ENCODE measurements around the gene EHHADH. TPM values are rescaled to one million over a fixed set of nuclear protein-coding genes. Genes with fewer than 3 reads are reported as not detected.
"Not testable (repeated sequence)": the region's sequence is repeated elsewhere in the genome, so short reads cannot be mapped to it uniquely, and the experiment has no call there.

The EHHADH gene
- total RNA-seq, 4 donors from 2014 or later: 1.4 to 3.4 (median 1.7) TPM

DNA sequence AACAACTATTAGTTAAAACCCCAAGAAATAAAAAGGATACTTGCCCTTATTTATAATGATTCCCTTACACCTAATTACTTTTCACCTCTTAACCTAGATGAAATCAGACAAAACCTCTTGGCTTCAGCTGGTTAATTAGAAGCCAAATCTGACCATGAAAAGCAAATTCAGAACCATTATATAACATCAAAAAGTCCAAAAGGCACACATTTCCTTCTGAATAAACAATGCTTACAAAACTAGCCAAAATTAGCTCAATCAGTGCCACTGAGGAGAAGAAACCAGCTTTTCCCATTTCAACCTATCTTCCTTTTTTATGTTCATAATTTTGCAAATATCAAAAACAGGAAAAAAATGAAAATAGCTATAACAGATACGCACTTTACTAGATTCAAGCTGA lies 3.2 kb downstream of the EHHADH start:
- no peaks in the 10 kb centered on the region for H3K36me3 ChIP-seq
- peaks cover 0 to 4% (median 3%) of the 10 kb centered on the region in 3 donors for H3K27me3 ChIP-seq
- DNase-seq: no peak
- no peak overlapping the region for H3K27ac ChIP-seq
- no peak overlapping the region for H3K4me3 ChIP-seq
- intact Hi-C loops (cut with DNase I; ENCODE audit: low total_unique reads) (no loop called here), in situ Hi-C loops (cut with MboI; ENCODE audit: low sequenced_read_pairs in 4 of 4) (no loop called here)
- TF ChIP-seq POLR2A (IDR thresholded peaks at IDR 0.05): no peak
- TF ChIP-seq, protein P1, sequence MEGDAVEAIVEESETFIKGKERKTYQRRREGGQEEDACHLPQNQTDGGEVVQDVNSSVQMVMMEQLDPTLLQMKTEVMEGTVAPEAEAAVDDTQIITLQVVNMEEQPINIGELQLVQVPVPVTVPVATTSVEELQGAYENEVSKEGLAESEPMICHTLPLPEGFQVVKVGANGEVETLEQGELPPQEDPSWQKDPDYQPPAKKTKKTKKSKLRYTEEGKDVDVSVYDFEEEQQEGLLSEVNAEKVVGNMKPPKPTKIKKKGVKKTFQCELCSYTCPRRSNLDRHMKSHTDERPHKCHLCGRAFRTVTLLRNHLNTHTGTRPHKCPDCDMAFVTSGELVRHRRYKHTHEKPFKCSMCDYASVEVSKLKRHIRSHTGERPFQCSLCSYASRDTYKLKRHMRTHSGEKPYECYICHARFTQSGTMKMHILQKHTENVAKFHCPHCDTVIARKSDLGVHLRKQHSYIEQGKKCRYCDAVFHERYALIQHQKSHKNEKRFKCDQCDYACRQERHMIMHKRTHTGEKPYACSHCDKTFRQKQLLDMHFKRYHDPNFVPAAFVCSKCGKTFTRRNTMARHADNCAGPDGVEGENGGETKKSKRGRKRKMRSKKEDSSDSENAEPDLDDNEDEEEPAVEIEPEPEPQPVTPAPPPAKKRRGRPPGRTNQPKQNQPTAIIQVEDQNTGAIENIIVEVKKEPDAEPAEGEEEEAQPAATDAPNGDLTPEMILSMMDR (IDR thresholded peaks at IDR 0.05 in 4 of 5, conservative IDR thresholded peaks at IDR 0.05 in 1 of 5): no peak
- no peaks in the 10 kb centered on the region for H3K4me1 ChIP-seq
- no peaks in the 10 kb centered on the region for H3K9me3 ChIP-seq
- ATAC-seq: no peak

DNA sequence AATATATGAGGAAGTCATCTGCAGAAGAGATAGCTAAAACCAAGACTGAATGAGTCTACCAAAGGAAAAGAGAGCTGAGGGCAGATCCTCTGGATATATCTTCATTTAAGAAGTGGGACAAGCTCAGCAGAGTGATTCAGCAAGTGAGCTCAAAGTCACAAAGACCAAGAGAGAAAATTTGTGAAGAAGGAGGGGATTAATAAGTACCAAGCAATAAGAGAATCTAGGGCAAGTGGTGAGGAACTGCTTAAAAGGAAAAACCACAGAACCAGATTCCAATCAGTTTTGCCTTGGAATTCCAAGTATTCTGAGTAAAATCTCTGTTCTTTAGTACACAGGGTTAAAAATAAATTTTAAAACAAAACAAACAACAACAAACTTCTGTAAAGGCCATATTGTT lies 3.6 kb downstream of the EHHADH start:
- Histone ChIP-seq H3K9me3 (no peaks in the 10 kb centered on the region), H3K27ac (no peak overlapping the region), H3K36me3 (no peaks in the 10 kb centered on the region), H3K27me3 (peaks cover 0 to 4% (median 3%) of the 10 kb centered on the region in 3 donors), H3K4me1 (no peaks in the 10 kb centered on the region), H3K4me3 (no peak overlapping the region)
- DNase-seq (no peak), ATAC-seq (no peak)
- intact Hi-C loops (cut with DNase I; ENCODE audit: low total_unique reads) (no loop called here), in situ Hi-C loops (cut with MboI; ENCODE audit: low sequenced_read_pairs in 4 of 4) (no loop called here)
- no peak for TF ChIP-seq POLR2A (IDR thresholded peaks at IDR 0.05)
- TF ChIP-seq, protein P1 (IDR thresholded peaks at IDR 0.05 in 4 of 5, conservative IDR thresholded peaks at IDR 0.05 in 1 of 5): no peak

DNA sequence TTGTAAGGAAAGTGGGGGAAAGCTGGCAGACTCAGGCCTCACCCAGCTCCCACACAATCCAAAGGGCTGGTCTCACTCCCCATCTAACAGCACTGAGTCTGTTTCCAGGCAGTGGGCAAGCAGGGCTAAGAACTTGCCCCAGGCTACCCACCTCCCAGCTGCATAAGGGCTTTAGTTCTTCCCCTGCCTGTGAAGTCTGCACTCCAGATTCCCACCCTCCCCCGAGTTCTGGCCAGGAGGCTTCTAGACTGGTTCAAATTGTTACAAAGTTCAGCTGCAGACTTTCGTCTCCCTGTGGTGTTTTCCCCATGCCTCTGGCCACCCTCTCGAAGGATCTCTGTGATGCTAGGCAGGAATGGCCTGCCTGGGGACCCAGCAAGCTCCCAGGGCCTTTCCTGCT lies 11.2 kb downstream of the EHHADH start:
- in situ Hi-C loops (cut with MboI; ENCODE audit: low sequenced_read_pairs in 4 of 4) (no loop called here), intact Hi-C loops (cut with DNase I; ENCODE audit: low total_unique reads) (no loop called here)
- no peak overlapping the region for H3K27ac ChIP-seq
- peaks cover 0 to 3% (median 0%) of the 10 kb centered on the region in 3 donors for H3K9me3 ChIP-seq
- no peak for ATAC-seq
- H3K36me3 ChIP-seq: no peaks in the 10 kb centered on the region
- H3K27me3 ChIP-seq: no peaks in the 10 kb centered on the region
- no peak for DNase-seq
- no peak for TF ChIP-seq POLR2A (IDR thresholded peaks at IDR 0.05)
- TF ChIP-seq, protein P1 (IDR thresholded peaks at IDR 0.05 in 4 of 5, conservative IDR thresholded peaks at IDR 0.05 in 1 of 5): no peak
- no peaks in the 10 kb centered on the region for H3K4me1 ChIP-seq
- H3K4me3 ChIP-seq: no peak overlapping the region

DNA sequence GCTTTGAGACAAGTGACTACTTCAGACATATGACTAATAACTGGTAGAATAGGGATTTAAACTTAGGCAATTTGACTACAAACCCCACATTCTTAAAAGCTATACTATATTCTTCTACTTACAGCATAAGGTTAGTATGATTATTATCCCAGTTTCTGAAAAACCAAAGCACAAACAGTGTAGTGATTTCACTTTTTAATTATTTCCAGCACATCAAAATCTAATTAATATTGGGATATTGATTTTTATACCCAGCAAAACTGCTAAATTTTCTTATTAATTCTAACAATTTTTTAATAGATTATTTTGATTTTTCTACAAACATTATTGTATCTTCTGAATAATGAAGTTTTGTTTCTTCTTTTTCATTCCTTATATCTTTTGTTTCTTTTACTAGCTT lies 16.9 kb downstream of the EHHADH start:
- H3K27ac ChIP-seq: no peak overlapping the region
- H3K27me3 ChIP-seq: no peaks in the 10 kb centered on the region
- H3K36me3 ChIP-seq: no peaks in the 10 kb centered on the region
- intact Hi-C loops (cut with DNase I; ENCODE audit: low total_unique reads): no loop called here
- DNase-seq (no peak), ATAC-seq (no peak)
- no peak overlapping the region for H3K4me3 ChIP-seq
- TF ChIP-seq POLR2A (IDR thresholded peaks at IDR 0.05): no peak
- TF ChIP-seq, protein P1 (IDR thresholded peaks at IDR 0.05 in 4 of 5, conservative IDR thresholded peaks at IDR 0.05 in 1 of 5): no peak
- H3K9me3 ChIP-seq: peaks cover 0 to 10% (median 0%) of the 10 kb centered on the region in 3 donors
- H3K4me1 ChIP-seq: no peaks in the 10 kb centered on the region
- in situ Hi-C loops (cut with MboI; ENCODE audit: low sequenced_read_pairs in 4 of 4): no loop called here

DNA sequence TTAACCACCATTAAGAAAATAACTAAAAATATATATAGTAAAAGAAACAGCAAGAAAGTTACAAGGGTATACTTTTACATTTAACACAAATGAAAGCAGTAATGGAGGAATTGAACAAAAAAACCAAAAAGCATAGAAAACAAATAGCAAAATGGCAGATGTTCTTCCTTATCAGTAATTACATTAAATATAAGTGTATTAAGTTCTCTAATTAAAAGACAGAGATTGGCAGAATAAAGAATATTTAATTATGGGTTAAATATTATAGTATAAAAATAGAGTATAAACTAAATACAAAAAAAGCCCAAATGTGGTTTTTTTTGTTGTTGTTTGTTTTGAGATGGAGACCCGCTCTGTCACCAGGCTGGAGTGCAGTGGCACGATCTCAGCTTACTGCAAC lies 20.5 kb downstream of the EHHADH start:
- intact Hi-C loops (cut with DNase I; ENCODE audit: low total_unique reads): no loop called here
- no peak overlapping the region for H3K27ac ChIP-seq
- no peaks in the 10 kb centered on the region for H3K4me1 ChIP-seq
- ATAC-seq (no peak), DNase-seq (no peak)
- in situ Hi-C loops (cut with MboI; ENCODE audit: low sequenced_read_pairs in 4 of 4): no loop called here
- peaks cover 0 to 10% (median 0%) of the 10 kb centered on the region in 3 donors for H3K9me3 ChIP-seq
- no peaks in the 10 kb centered on the region for H3K36me3 ChIP-seq
- no peak overlapping the region for H3K4me3 ChIP-seq
- TF ChIP-seq, protein P1 (IDR thresholded peaks at IDR 0.05 in 4 of 5, conservative IDR thresholded peaks at IDR 0.05 in 1 of 5): no peak
- no peak for TF ChIP-seq POLR2A (IDR thresholded peaks at IDR 0.05)
- H3K27me3 ChIP-seq: no peaks in the 10 kb centered on the region

DNA sequence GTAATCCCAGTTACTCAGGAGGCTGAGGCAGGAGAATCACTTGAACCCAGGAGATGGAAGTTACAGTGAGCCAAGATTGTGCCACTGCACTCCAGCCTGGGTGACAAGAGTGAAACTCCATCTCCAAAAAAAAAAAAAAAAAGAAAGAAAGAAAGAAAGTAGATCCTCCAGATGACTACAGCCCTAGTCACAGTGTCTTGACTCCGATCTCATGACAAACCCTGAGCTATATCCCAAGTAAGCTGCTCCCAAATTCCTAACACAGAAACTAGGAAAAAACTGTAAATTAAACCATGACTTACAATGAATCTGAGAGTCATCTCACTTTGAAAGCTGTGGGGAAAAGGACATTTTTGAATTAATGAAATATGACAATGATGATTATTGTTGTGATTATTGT lies 27.3 kb downstream of the EHHADH start:
- H3K4me1 ChIP-seq; DNase-seq; H3K4me3 ChIP-seq; in situ Hi-C loops (cut with MboI; ENCODE audit: low sequenced_read_pairs in 4 of 4); ATAC-seq; H3K9me3 ChIP-seq; intact Hi-C loops (cut with DNase I; ENCODE audit: low total_unique reads); H3K27me3 ChIP-seq; H3K36me3 ChIP-seq; H3K27ac ChIP-seq: not testable (repeated sequence)
